DLD1 (cell line): Measurements from ENCODE around the gene ZNF346.

Experiments
- in situ Hi-C: cut with HindIII; loops from 2 replicates; pipeline ENCODE4 v1.10.0; 2017; ENCODE audit warnings: low sequenced_read_pairs

ZNF346 gene

GRCh38 chr5:177064500-177065277, 42.2 kb downstream of the ZNF346 start:
- in situ Hi-C loops, result no loop called here

- in situ Hi-C loops, result no loop called here
Observed at GRCh38 chr5:177065491-177065890, 43.0 kb downstream of the ZNF346 start.

- in situ Hi-C loops, result no loop called here
Observed at GRCh38 chr5:177066224-177066623, 43.7 kb downstream of the ZNF346 start.

GRCh38 chr5:177067503-177067902, 45.0 kb downstream of the ZNF346 start:
- in situ Hi-C loops, result no loop called here

- in situ Hi-C loops, result no loop called here
Observed at GRCh38 chr5:177070536-177071191, 48.2 kb downstream of the ZNF346 start.

- in situ Hi-C loops, result no loop called here
Observed at GRCh38 chr5:177071666-177072385, 49.3 kb downstream of the ZNF346 start.

GRCh38 chr5:177077335-177077734, 54.8 kb downstream of the ZNF346 start:
- in situ Hi-C loops, result no loop called here

- in situ Hi-C loops, result no loop called here
Observed at GRCh38 chr5:177079606-177080005, 57.1 kb downstream of the ZNF346 start.

- in situ Hi-C loops, result no loop called here
Observed at GRCh38 chr5:177080265-177080664, 57.8 kb downstream of the ZNF346 start.

GRCh38 chr5:177081859-177082258, 59.4 kb downstream of the ZNF346 start:
- in situ Hi-C loops, result no loop called here

- in situ Hi-C loops, result no loop called here
Observed at GRCh38 chr5:177083357-177083756, 60.9 kb downstream of the ZNF346 start.

GRCh38 chr5:177084175-177084574, 61.7 kb downstream of the ZNF346 start:
- in situ Hi-C loops, result no loop called here

- in situ Hi-C loops, result no loop called here
Observed at GRCh38 chr5:177085985-177086653, 63.6 kb downstream of the ZNF346 start.

- in situ Hi-C loops, result no loop called here
Observed at GRCh38 chr5:177086654-177087397, 64.3 kb downstream of the ZNF346 start, which contains the start of gene FGFR4. Gene FGFR4 (plus strand): TSS chr5:177086915. CDS start chr5:177089603, 2,688 bp downstream.

GRCh38 chr5:177087398-177088005, 65.0 kb downstream of the ZNF346 start:
- in situ Hi-C loops, result no loop called here

- in situ Hi-C loops, result no loop called here
Observed at GRCh38 chr5:177089127-177089526, 66.6 kb downstream of the ZNF346 start.

- in situ Hi-C loops, result no loop called here
Observed at GRCh38 chr5:177089825-177090641, 67.5 kb downstream of the ZNF346 start.

GRCh38 chr5:177090813-177091212, 68.3 kb downstream of the ZNF346 start:
- in situ Hi-C loops, result no loop called here

GRCh38 chr5:177091232-177091631, 68.7 kb downstream of the ZNF346 start:
- in situ Hi-C loops, result no loop called here
